ENCODE results near the gene CASQ2.

Gene CASQ2

DNA sequence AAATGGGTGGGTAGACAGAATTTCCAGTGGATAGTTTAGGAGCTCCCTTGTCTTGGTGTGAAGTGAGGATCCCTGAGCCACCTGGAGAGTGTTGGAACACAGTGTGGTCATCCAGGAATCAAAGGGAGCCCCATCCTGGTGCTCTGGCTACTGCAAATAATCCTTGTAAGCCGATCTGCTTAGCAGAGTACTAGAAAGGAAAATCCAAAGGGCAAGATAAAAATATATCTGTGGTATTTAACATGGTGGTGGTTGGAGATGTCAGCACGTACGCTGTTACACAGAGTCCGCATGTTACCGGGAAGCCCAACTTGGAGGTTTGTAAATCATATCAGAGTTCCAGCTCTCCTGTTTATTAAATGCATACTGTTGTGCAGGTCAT is 87.8 kb downstream of the CASQ2 start:
- Histone ChIP-seq H3K4me1 (ENCODE audit: insufficient read depth, low read length) (peaks cover 13% of the 10 kb centered on the region; the same call in 1 of the 2 replicates), H3K9ac (ENCODE audit: low read depth, low read length) (no peak overlapping the region), H3K36me3 (ENCODE audit: insufficient read depth, low read length) (peaks cover 2% of the 10 kb centered on the region), H3K9me3 (ENCODE audit: control insufficient read depth, insufficient read depth, low read length) (no peaks in the 10 kb centered on the region)

DNA sequence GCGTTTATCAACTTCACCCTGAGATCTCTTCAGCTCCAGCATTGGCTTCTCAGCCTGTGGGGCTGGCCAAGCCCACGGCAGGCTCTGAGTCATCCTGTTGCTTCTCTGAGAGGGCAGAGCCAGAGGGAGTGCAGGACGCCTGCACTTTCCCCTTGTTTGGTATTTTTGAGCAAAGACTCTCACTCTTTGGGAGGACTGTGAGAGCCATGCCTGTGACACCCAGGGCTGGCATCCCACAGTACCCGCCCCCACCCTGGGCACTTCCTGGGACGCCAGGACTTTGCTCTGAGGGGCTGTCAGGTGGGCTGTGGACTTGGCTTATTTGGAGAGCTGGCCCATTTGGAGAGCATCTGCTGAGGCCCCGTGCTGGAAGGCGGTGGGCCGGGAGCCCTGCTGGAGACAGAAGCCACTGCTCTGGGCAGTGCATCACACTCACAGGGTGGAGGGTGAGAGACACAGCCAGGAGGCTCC is 89.3 kb downstream of the CASQ2 start:
- no peak overlapping the region for H3K9ac ChIP-seq (ENCODE audit: low read depth, low read length)
- H3K4me1 ChIP-seq (ENCODE audit: insufficient read depth, low read length), result peaks cover 13% of the 10 kb centered on the region; the same call in 1 of the 2 replicates
- H3K9me3 ChIP-seq (ENCODE audit: control insufficient read depth, insufficient read depth, low read length), result no peaks in the 10 kb centered on the region
- no peaks in the 10 kb centered on the region for H3K36me3 ChIP-seq (ENCODE audit: insufficient read depth, low read length)

DNA sequence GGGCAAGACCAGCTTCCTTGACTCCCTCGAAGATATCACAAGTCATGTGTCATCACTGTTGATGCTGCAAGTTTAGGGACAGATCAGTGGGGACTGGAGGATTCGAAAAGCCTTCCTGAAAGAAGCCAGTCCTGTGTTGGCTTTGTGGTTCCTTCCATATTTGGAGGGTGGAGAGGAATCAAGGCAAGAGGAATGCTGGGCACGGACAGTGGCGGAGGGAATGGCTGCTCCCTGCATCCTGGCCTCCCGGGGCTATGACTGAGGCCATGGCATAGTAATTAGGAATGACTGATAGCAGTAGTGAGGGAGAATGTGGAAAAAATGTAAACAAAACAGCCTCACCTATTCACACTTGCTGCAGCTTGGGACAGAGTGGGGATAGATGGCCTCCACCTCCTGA is 90.4 kb downstream of the CASQ2 start:
- Histone ChIP-seq H3K36me3 (ENCODE audit: insufficient read depth, low read length) (no peaks in the 10 kb centered on the region), H3K9me3 (ENCODE audit: control insufficient read depth, insufficient read depth, low read length) (no peaks in the 10 kb centered on the region), H3K9ac (ENCODE audit: low read depth, low read length) (no peak overlapping the region), H3K4me1 (ENCODE audit: insufficient read depth, low read length) (peaks cover 13% of the 10 kb centered on the region; the same call in 1 of the 2 replicates)

DNA sequence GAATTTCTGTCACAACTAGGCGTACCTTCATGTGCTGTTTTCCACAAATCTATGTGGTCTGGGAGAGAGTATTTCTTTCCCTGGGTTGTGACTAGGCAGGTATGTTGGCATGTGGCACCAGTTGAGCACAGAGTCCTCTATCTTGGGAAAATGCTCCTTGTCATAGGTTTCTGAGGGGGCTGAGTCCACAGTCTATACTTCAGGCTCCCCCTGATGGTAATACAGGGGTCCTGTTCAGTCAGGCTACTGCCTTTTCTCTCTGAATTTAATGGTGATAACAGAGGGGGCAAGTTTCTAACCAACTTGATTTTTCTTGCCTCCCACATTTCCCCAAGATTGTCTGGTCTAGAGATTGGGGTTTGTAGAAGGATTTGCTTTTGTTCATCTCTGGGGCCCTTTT is 90.9 kb downstream of the CASQ2 start:
- Histone ChIP-seq H3K9ac (ENCODE audit: low read depth, low read length) (no peak overlapping the region), H3K4me1 (ENCODE audit: insufficient read depth, low read length) (peaks cover 13% of the 10 kb centered on the region; the same call in 1 of the 2 replicates), H3K36me3 (ENCODE audit: insufficient read depth, low read length) (no peaks in the 10 kb centered on the region; the same call in 1 of the 2 replicates), H3K9me3 (ENCODE audit: control insufficient read depth, insufficient read depth, low read length) (no peaks in the 10 kb centered on the region)

- H3K9ac ChIP-seq (ENCODE audit: low read depth, low read length), result no peak overlapping the region
- H3K36me3 ChIP-seq (ENCODE audit: insufficient read depth, low read length), result no peaks in the 10 kb centered on the region; the same call in 1 of the 2 replicates
- peaks cover 13% of the 10 kb centered on the region; the same call in 1 of the 2 replicates for H3K4me1 ChIP-seq (ENCODE audit: insufficient read depth, low read length)
- no peaks in the 10 kb centered on the region for H3K9me3 ChIP-seq (ENCODE audit: control insufficient read depth, insufficient read depth, low read length)
These were observed 91.3 kb downstream of the CASQ2 start for GRCh38 chr1:115677182-115677555.

DNA sequence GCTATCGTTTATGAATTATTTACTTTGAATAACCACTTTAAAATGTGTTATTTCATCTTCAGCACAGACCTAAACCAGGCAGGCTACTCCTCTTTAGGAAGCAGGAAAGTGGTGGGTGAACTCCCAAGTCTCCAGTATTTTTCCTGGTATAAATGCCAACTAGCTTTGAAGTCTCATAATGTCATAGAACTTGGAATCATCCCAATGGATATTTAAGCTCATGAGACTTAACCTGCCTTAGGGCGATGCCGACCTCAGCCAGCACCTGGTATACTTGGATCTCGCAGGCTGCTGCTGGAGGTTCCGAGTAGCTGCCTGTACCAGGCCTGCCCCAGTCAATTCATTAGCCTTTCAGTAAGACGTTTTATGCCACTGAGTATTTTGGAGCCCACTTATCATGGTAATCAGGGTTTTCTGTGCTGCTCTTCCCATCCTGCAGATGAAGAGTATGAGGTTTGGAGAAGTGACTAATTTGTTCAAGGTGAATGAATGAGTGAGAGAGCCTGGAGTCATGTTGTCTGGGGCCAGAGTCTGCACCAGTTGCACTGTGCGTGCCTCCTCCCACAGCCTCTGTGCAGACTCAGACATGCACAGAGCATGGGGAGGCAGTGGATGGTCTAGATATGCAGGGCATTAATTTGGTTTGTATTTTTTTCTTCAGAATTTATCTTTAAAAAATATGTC is 91.9 kb downstream of the CASQ2 start:
- Histone ChIP-seq H3K4me1 (ENCODE audit: insufficient read depth, low read length) (peaks cover 13% of the 10 kb centered on the region; the same call in 1 of the 2 replicates), H3K36me3 (ENCODE audit: insufficient read depth, low read length) (peaks cover 3% of the 10 kb centered on the region; the same call in 1 of the 2 replicates), H3K9ac (ENCODE audit: low read depth, low read length) (no peak overlapping the region)

DNA sequence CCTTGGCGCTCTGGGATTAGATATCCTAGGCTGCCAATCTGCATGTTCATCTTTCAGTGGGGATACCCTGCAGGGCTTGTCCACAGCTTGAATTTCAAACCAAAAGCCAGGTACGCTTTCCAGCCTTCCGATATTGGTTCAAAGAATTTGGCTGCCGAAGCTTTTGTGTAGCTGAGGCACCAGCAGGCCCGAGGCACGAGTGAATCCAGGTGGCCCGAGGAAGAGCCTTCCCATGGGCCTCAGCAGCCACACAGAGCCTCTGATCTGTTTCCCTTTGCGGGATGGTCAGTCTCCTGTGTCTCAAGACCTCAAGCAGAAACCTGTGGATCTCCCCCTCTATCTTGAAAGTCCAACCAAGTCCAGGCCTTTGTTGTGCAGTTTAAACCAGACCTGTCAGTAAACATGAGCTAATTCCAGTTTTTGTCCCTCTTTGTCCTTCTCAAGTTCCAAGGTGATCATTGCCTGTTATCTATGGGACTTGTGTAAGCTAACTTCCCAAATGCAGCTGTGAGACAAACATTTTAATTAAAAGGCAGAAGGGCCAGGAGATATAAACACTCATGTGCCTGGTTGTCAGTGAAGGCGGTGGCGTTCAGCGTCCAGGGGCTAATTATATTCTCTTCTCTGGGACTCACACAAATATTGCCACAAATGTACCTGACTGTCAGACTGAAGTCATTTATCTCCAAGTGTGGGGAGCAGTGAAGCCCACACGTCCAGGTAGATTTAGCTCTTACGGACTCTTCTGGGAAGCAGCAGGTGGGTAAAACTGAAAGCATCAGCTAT is 96.1 kb downstream of the CASQ2 start:
- Histone ChIP-seq H3K9me3 (ENCODE audit: control insufficient read depth, insufficient read depth, low read length) (peaks cover 2% of the 10 kb centered on the region), H3K36me3 (ENCODE audit: insufficient read depth, low read length) (peaks cover 13% of the 10 kb centered on the region; the same call in 1 of the 2 replicates), H3K9ac (ENCODE audit: low read depth, low read length) (no peak overlapping the region), H3K4me1 (ENCODE audit: insufficient read depth, low read length) (peaks cover 8% of the 10 kb centered on the region; the same call in 1 of the 2 replicates)

More for the DNA sequence above, 91.9 kb downstream of the CASQ2 start:
- H3K9me3 ChIP-seq (ENCODE audit: control insufficient read depth, insufficient read depth, low read length), result no peaks in the 10 kb centered on the region

DNA sequence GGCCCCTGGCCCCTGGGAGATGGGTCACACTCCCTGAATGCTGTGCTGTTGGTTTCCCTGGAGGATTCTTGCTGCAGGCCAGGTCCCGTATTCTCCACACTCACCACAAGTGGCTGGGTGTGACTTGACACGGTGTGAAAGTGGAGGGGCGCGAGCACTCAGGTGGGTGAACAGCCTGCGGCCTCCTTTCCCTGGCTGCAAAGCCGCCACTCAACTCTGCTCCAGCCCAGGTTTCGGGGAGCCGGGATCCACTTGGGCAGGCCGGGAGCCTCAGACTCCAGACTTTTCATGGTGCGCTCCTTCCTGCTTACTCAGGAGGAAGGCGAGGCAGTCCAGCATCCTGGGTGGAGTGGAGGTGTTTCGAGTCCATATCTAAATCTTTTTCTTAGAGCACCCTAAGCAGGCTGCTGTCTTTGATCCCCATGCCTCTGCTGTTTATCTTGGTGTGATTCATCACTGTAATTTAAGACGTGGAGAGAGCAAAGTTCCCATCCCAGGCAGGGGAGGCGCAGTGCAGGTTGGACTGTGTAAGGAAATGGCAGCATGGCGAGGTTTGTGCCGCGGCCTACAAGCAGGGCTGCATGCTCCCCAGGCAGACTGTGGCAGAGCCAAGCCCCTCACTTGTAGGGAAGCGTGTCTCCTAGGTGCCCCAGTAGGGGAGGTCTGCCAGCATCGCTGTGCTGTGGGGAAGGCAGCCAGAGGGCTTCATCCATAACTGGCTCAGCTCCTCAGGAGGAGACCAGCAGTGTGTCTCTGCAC is 97.2 kb downstream of the CASQ2 start:
- no peak overlapping the region for H3K9ac ChIP-seq (ENCODE audit: low read depth, low read length)
- peaks cover 2% of the 10 kb centered on the region for H3K9me3 ChIP-seq (ENCODE audit: control insufficient read depth, insufficient read depth, low read length)
- no peaks in the 10 kb centered on the region for H3K4me1 ChIP-seq (ENCODE audit: insufficient read depth, low read length)
- H3K36me3 ChIP-seq (ENCODE audit: insufficient read depth, low read length), result peaks cover 13% of the 10 kb centered on the region

- Histone ChIP-seq H3K4me1 (ENCODE audit: insufficient read depth, low read length) (no peaks in the 10 kb centered on the region), H3K36me3 (ENCODE audit: insufficient read depth, low read length) (peaks cover 13% of the 10 kb centered on the region), H3K9ac (ENCODE audit: low read depth, low read length) (no peak overlapping the region), H3K9me3 (ENCODE audit: control insufficient read depth, insufficient read depth, low read length) (peaks cover 2% of the 10 kb centered on the region)
These were observed 97.9 kb downstream of the CASQ2 start for GRCh38 chr1:115670476-115671175.

DNA sequence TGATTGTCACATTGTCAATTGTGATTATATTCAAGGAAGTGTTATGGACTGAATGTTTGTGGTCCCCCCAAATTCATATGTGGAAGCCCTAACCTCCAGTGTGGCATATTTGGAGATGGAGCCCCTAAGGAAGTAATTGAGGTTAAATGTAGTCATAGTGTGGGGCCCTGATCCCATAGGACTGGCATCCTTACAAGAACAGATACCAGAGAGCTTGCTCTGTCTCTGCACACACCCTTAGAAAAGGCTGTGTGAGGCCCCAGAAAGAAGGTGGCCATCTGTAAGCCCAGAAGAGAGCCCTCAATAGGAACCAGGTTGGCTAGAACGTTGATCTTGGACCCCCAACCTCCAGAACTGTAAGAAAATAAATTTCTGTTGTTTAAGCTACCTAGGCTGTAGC is 98.6 kb downstream of the CASQ2 start:
- peaks cover 2% of the 10 kb centered on the region for H3K9me3 ChIP-seq (ENCODE audit: control insufficient read depth, insufficient read depth, low read length)
- H3K4me1 ChIP-seq (ENCODE audit: insufficient read depth, low read length), result no peaks in the 10 kb centered on the region
- no peak overlapping the region for H3K9ac ChIP-seq (ENCODE audit: low read depth, low read length)
- peaks cover 13% of the 10 kb centered on the region for H3K36me3 ChIP-seq (ENCODE audit: insufficient read depth, low read length)

GRCh38 chr1:115669002-115669673 is 99.4 kb downstream of the CASQ2 start:
- H3K9me3 ChIP-seq (ENCODE audit: control insufficient read depth, insufficient read depth, low read length), result peaks cover 2% of the 10 kb centered on the region
- peaks cover 19% of the 10 kb centered on the region for H3K36me3 ChIP-seq (ENCODE audit: insufficient read depth, low read length)
- no peak overlapping the region for H3K9ac ChIP-seq (ENCODE audit: low read depth, low read length)
- H3K4me1 ChIP-seq (ENCODE audit: insufficient read depth, low read length), result no peaks in the 10 kb centered on the region

DNA sequence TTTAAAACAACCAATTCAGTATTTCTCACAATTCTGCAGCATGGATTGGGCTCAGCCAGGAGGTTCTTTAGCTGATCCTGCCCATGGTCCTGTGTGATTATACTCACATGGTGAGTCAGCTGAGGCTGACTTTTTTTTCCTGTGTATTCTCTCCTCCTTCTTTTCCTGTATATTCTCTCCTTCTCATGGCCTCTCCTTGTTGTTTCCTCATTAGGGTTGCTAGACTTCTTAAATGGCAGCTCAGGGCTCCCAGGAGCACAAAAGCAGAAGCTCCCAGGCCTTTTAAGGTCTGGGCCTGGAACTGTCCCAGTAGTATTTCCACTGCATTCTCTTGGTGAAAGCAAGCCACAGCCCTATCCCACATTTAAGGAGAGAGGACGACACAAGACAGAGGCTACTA is 99.9 kb downstream of the CASQ2 start:
- Histone ChIP-seq H3K36me3 (ENCODE audit: insufficient read depth, low read length) (peaks cover 21% of the 10 kb centered on the region), H3K9me3 (ENCODE audit: control insufficient read depth, insufficient read depth, low read length) (peaks cover 2% of the 10 kb centered on the region), H3K4me1 (ENCODE audit: insufficient read depth, low read length) (no peaks in the 10 kb centered on the region), H3K9ac (ENCODE audit: low read depth, low read length) (no peak overlapping the region)

DNA sequence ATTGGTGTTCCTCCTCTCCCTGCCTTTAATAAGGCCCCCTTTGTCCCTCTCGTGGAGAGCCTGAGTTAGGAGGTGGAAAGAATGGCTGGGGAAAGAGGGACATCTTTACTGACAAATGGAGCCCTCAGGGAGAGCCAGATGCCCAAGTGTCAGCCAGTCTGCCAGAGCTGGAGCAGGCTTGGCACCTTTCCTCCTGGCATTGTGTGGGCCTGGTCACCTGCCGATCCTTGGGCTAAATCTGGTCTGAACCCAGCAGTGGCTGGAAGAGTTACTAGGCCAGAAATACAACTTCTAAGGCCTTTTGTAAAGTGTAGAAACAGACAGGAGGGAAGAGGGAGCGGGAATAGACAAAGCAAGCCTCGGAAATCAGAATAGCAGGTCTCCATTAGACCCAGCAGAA is 101.8 kb downstream of the CASQ2 start:
- no peaks in the 10 kb centered on the region for H3K4me1 ChIP-seq (ENCODE audit: insufficient read depth, low read length)
- H3K36me3 ChIP-seq (ENCODE audit: insufficient read depth, low read length), result peaks cover 21% of the 10 kb centered on the region

More for the DNA sequence above, 101.8 kb downstream of the CASQ2 start:
- Histone ChIP-seq H3K9me3 (ENCODE audit: control insufficient read depth, insufficient read depth, low read length) (peaks cover 2% of the 10 kb centered on the region), H3K9ac (ENCODE audit: low read depth, low read length) (no peak overlapping the region)

Data from ES-I3 (cell line).